ENCODE measurements around the gene RAB23. TPM values are rescaled to one million over a fixed set of nuclear protein-coding genes. Genes with fewer than 3 reads are reported as not detected.

Gene RAB23
- total RNA-seq, 2 donors from 2014 or later = 21.0 to 29.8 TPM

DNA sequence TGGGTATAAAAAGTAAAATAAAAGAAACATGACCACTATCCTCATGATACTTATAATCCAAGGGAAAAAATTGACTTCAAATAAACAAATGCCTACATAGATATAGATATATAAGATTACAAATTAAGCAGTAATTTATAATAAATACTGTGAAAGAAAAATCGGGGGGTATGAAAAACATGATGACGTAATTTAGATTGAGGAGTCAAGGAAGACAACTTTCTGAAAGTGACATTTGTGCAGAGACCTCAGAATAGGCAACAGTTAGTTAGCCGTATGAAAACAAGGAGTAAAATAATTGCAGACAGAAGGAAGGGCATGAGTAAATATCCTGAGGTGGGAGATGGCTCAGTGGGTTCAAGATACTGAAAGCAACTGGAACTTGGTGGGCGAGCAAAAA, 28.2 kb upstream of the RAB23 start:
- Mint-ChIP-seq H3K4me3 (no peak overlapping the region), H3K27ac (no peak overlapping the region), H3K36me3 (ENCODE audit: low read depth) (no peaks in the 10 kb centered on the region), H3K9me3 (no peaks in the 10 kb centered on the region), H3K4me1 (peaks cover 21% of the 10 kb centered on the region), H3K27me3 (ENCODE audit: insufficient read depth) (no peaks in the 10 kb centered on the region)
- WGBS, 2 experiments (ENCODE audit: insufficient coverage in 1 of 2, insufficient read length in 1 of 2) = 86 to 96% methylated on average over 3 to 4 of the region's 4 CpGs
- TF ChIP-seq, protein P1, sequence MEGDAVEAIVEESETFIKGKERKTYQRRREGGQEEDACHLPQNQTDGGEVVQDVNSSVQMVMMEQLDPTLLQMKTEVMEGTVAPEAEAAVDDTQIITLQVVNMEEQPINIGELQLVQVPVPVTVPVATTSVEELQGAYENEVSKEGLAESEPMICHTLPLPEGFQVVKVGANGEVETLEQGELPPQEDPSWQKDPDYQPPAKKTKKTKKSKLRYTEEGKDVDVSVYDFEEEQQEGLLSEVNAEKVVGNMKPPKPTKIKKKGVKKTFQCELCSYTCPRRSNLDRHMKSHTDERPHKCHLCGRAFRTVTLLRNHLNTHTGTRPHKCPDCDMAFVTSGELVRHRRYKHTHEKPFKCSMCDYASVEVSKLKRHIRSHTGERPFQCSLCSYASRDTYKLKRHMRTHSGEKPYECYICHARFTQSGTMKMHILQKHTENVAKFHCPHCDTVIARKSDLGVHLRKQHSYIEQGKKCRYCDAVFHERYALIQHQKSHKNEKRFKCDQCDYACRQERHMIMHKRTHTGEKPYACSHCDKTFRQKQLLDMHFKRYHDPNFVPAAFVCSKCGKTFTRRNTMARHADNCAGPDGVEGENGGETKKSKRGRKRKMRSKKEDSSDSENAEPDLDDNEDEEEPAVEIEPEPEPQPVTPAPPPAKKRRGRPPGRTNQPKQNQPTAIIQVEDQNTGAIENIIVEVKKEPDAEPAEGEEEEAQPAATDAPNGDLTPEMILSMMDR (conservative IDR thresholded peaks at IDR 0.05) = no peak
- no peak overlapping the region for H3K9ac ChIP-seq (ENCODE audit: extremely low read depth, low read length, poor library complexity, severe bottlenecking)
- H3K4me1 ChIP-seq (ENCODE audit: control insufficient read depth, insufficient read depth, low read length) = peaks cover 10% of the 10 kb centered on the region
- no peaks in the 10 kb centered on the region for H3K36me3 ChIP-seq (ENCODE audit: control insufficient read depth, insufficient read depth, low read length)
- DNase-seq = no peak
- H3K27ac ChIP-seq (ENCODE audit: low read depth, low read length) = no peak overlapping the region
- H3K4me3 ChIP-seq (ENCODE audit: low read length) = no peak overlapping the region
- no peaks in the 10 kb centered on the region for H3K9me3 ChIP-seq (ENCODE audit: control insufficient read depth, low read length)
- no peaks in the 10 kb centered on the region for H3K27me3 ChIP-seq (ENCODE audit: control insufficient read depth, insufficient read depth, low read length, poor library complexity, severe bottlenecking)

DNA sequence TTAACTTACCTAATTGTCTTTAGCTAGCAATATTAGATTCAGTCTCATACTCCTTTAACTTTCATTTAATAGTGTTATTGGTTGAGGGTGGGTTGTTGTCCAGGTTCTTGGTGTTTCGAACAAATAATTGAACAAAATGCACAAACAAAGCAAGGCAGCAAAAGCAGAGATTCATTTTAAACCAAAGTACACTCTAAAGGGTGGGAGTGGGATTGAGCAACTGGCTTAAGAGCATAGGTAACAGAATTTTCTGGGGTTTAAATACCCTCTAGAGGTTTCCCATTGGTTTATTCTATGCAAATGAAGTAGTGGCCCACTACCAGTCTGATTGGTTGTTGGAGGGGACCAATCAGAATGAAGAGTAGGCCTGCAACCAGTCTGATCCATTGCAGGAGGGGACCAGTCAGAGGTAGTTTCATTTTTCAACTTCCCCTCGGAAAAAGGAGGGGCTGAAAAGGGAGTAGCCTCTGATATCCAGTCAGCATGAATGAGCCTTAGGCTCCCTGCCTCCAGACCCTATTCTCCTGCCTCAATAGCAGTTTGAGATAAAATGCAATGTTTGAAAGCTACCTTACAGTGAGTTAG, 26.3 kb upstream of the RAB23 start:
- TF ChIP-seq, protein P1 (conservative IDR thresholded peaks at IDR 0.05) = no peak
- Histone ChIP-seq H3K9me3 (ENCODE audit: control insufficient read depth, low read length) (no peaks in the 10 kb centered on the region), H3K27ac (ENCODE audit: low read depth, low read length) (no peak overlapping the region), H3K9ac (ENCODE audit: extremely low read depth, low read length, poor library complexity, severe bottlenecking) (no peak overlapping the region), H3K36me3 (ENCODE audit: control insufficient read depth, insufficient read depth, low read length) (no peaks in the 10 kb centered on the region), H3K4me3 (ENCODE audit: low read length) (no peak overlapping the region), H3K4me1 (ENCODE audit: control insufficient read depth, insufficient read depth, low read length) (peaks cover 4% of the 10 kb centered on the region), H3K27me3 (ENCODE audit: control insufficient read depth, insufficient read depth, low read length, poor library complexity, severe bottlenecking) (no peaks in the 10 kb centered on the region)
- no peaks in the 10 kb centered on the region for H3K36me3 Mint-ChIP-seq (ENCODE audit: low read depth)
- 93% methylated on average over 2 of the region's 2 CpGs; no CpG with 5 or more reads in 1 of the 2 experiments for WGBS, 2 experiments (ENCODE audit: insufficient coverage in 1 of 2, insufficient read length in 1 of 2)
- H3K27ac Mint-ChIP-seq = no peak overlapping the region
- no peak for DNase-seq
- H3K4me1 Mint-ChIP-seq = peaks cover 13% of the 10 kb centered on the region
- H3K27me3 Mint-ChIP-seq (ENCODE audit: insufficient read depth) = no peaks in the 10 kb centered on the region
- H3K9me3 Mint-ChIP-seq = no peaks in the 10 kb centered on the region
- no peak overlapping the region for H3K4me3 Mint-ChIP-seq

DNA sequence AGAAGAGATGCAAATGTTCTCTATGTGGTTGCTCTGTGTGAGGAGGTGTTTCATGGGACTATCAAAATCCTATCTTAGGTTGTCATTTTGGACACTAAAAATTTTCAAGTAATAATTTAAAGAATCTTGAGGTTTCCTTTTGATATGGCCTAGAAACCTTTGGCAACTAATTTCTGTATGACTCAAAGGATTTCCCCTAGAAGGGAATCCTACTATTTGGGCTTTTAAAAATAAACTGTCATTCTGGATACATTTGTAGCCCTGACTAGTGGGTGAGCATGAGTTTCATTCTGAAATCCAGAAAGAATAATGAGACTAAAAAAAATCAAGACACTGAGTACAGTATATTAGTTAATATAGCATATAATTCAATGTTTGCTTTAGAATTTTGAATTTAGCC, 25.5 kb upstream of the RAB23 start:
- DNase-seq = no peak
- H3K4me1 ChIP-seq (ENCODE audit: control insufficient read depth, insufficient read depth, low read length) = peaks cover 4% of the 10 kb centered on the region
- H3K9ac ChIP-seq (ENCODE audit: extremely low read depth, low read length, poor library complexity, severe bottlenecking) = no peak overlapping the region
- no peak overlapping the region for H3K27ac Mint-ChIP-seq
- H3K4me3 Mint-ChIP-seq = no peak overlapping the region
- no peaks in the 10 kb centered on the region for H3K9me3 Mint-ChIP-seq
- no peaks in the 10 kb centered on the region for H3K9me3 ChIP-seq (ENCODE audit: control insufficient read depth, low read length)
- TF ChIP-seq, protein P1 (conservative IDR thresholded peaks at IDR 0.05) = no peak
- H3K4me1 Mint-ChIP-seq = peaks cover 5% of the 10 kb centered on the region
- H3K27me3 ChIP-seq (ENCODE audit: control insufficient read depth, insufficient read depth, low read length, poor library complexity, severe bottlenecking) = no peaks in the 10 kb centered on the region
- H3K27me3 Mint-ChIP-seq (ENCODE audit: insufficient read depth) = no peaks in the 10 kb centered on the region
- no peaks in the 10 kb centered on the region for H3K36me3 Mint-ChIP-seq (ENCODE audit: low read depth)
- H3K4me3 ChIP-seq (ENCODE audit: low read length) = no peak overlapping the region
- H3K36me3 ChIP-seq (ENCODE audit: control insufficient read depth, insufficient read depth, low read length) = no peaks in the 10 kb centered on the region
- no peak overlapping the region for H3K27ac ChIP-seq (ENCODE audit: low read depth, low read length)

Measured in endodermal cell (in vitro differentiated cells).